Osteocyte (in vitro differentiated cells): Measurements from ENCODE around the gene SLC6A6. TPM values are rescaled to one million over a fixed set of nuclear protein-coding genes. Genes with fewer than 3 reads are reported as not detected.

Experiments used
- DNase-seq: peaks from one replicate; pipeline ENCODE4 v3.0.0; 2021; ENCODE audit warnings: mixed read lengths; ENCODE audit not compliant: unreplicated experiment; ENCODE audit errors: extremely low spot score
- H3K27ac Mint-ChIP-seq: one replicate; pipeline ENCODE4 v1.8.0; 2021; ENCODE audit warnings: mild to moderate bottlenecking, mixed read lengths; ENCODE audit not compliant: unreplicated experiment
- H3K27me3 Mint-ChIP-seq: one replicate; pipeline ENCODE4 v1.8.0; 2021; ENCODE audit warnings: mixed read lengths; ENCODE audit not compliant: unreplicated experiment
- H3K36me3 Mint-ChIP-seq: one replicate; pipeline ENCODE4 v1.8.0; 2021; ENCODE audit warnings: mixed read lengths; ENCODE audit not compliant: unreplicated experiment
- H3K4me1 Mint-ChIP-seq: one replicate; pipeline ENCODE4 v1.8.0; 2021; ENCODE audit warnings: mixed read lengths; ENCODE audit not compliant: unreplicated experiment
- H3K4me3 Mint-ChIP-seq: one replicate; pipeline ENCODE4 v1.8.0; 2021; ENCODE audit warnings: mild to moderate bottlenecking, moderate library complexity, mixed read lengths; ENCODE audit not compliant: unreplicated experiment
- H3K9me3 Mint-ChIP-seq: one replicate; pipeline ENCODE4 v1.8.0; 2021; ENCODE audit warnings: mixed read lengths; ENCODE audit not compliant: unreplicated experiment
- total RNA-seq: library from RNA; stranded (reverse); gene quantifications from 2 replicates; pipeline ENCODE4 v1.2.1, GENCODE V29; 2021
- TF ChIP-seq, protein P1 (sequence below): fragments of 200-600 bp; sonication (generic); IDR thresholded peaks from 2 replicates; pipeline ENCODE4 v1.5.0; 2021; ENCODE audit warnings: antibody characterized with exemption, mild to moderate bottlenecking, moderate library complexity

Gene SLC6A6
- total RNA-seq, 1 donor from 2014 or later, result 41.9 TPM

- Mint-ChIP-seq H3K36me3 (no peaks in the 10 kb centered on the region), H3K9me3 (no peaks in the 10 kb centered on the region), H3K4me3 (no peak overlapping the region), H3K4me1 (peaks cover 37% of the 10 kb centered on the region), H3K27me3 (no peaks in the 10 kb centered on the region), H3K27ac (no peak overlapping the region)
- TF ChIP-seq, protein P1, sequence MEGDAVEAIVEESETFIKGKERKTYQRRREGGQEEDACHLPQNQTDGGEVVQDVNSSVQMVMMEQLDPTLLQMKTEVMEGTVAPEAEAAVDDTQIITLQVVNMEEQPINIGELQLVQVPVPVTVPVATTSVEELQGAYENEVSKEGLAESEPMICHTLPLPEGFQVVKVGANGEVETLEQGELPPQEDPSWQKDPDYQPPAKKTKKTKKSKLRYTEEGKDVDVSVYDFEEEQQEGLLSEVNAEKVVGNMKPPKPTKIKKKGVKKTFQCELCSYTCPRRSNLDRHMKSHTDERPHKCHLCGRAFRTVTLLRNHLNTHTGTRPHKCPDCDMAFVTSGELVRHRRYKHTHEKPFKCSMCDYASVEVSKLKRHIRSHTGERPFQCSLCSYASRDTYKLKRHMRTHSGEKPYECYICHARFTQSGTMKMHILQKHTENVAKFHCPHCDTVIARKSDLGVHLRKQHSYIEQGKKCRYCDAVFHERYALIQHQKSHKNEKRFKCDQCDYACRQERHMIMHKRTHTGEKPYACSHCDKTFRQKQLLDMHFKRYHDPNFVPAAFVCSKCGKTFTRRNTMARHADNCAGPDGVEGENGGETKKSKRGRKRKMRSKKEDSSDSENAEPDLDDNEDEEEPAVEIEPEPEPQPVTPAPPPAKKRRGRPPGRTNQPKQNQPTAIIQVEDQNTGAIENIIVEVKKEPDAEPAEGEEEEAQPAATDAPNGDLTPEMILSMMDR, result no peak
- DNase-seq, result no peak
Measured at GRCh38 chr3:14398797-14399106, 3.7 kb upstream of the SLC6A6 start.

- no peak for DNase-seq
- Mint-ChIP-seq H3K36me3 (no peaks in the 10 kb centered on the region), H3K9me3 (no peaks in the 10 kb centered on the region), H3K27ac (peak overlapping the region; percentile 32), H3K4me3 (peak overlapping the region; percentile 86), H3K4me1 (peaks cover 46% of the 10 kb centered on the region), H3K27me3 (no peaks in the 10 kb centered on the region)
- TF ChIP-seq, protein P1, result no peak
Measured at GRCh38 chr3:14401692-14402303, 608 bp upstream of the SLC6A6 start.

- DNase-seq, result no peak
- peak overlapping the region; percentile 95 for H3K4me3 Mint-ChIP-seq
- H3K36me3 Mint-ChIP-seq, result peaks cover 4% of the 10 kb centered on the region
- peaks cover 41% of the 10 kb centered on the region for H3K4me1 Mint-ChIP-seq
- TF ChIP-seq, protein P1, result no peak
- H3K9me3 Mint-ChIP-seq, result no peaks in the 10 kb centered on the region
- H3K27ac Mint-ChIP-seq, result peak overlapping the region; percentile 74
- no peaks in the 10 kb centered on the region for H3K27me3 Mint-ChIP-seq
Measured at GRCh38 chr3:14403619-14404155, 1.3 kb downstream of the SLC6A6 start.

GRCh38 chr3:14404186-14404585 lies 1.8 kb downstream of the SLC6A6 start:
- H3K4me1 Mint-ChIP-seq, result peaks cover 42% of the 10 kb centered on the region
- no peaks in the 10 kb centered on the region for H3K27me3 Mint-ChIP-seq
- no peaks in the 10 kb centered on the region for H3K9me3 Mint-ChIP-seq
- TF ChIP-seq, protein P1, result no peak
- H3K36me3 Mint-ChIP-seq, result peaks cover 4% of the 10 kb centered on the region
- H3K27ac Mint-ChIP-seq, result peak overlapping the region; percentile 44
- H3K4me3 Mint-ChIP-seq, result peak overlapping the region; percentile 95
- no peak for DNase-seq

GRCh38 chr3:14404631-14405359 lies 2.4 kb downstream of the SLC6A6 start:
- TF ChIP-seq, protein P1, result no peak
- Mint-ChIP-seq H3K27me3 (no peaks in the 10 kb centered on the region), H3K9me3 (no peaks in the 10 kb centered on the region), H3K36me3 (peaks cover 6% of the 10 kb centered on the region), H3K4me1 (peaks cover 47% of the 10 kb centered on the region), H3K27ac (no peak overlapping the region), H3K4me3 (peak overlapping the region; percentile 95)
- no peak for DNase-seq
